K562 (cell line): ENCODE results near the gene CYP4B1. TPM values are rescaled to one million over a fixed set of nuclear protein-coding genes. Genes with fewer than 3 reads are reported as not detected.
"Not testable (repeated sequence)": the region's sequence is repeated elsewhere in the genome, so short reads cannot be mapped to it uniquely, and the experiment has no call there.

Experiments
- ATAC-seq: fragments of 200-7000 bp; cut with Tn5 transposase; 3 replicates; pipeline ENCODE4 v1.9.1; 2020; ENCODE audit warnings: moderate library complexity
- BruUV-seq: library from RNA; stranded (reverse); fragments of 400-500 nt; replicated peaks from 2 replicates; lab custom pipeline; 2021; lab: Mats Ljungman, UMichigan
- CTCF ChIA-PET: fragments of 300-600 bp; formaldehyde crosslinking; extraction: SDS; loops from one replicate; lab custom pipeline; 2021; ENCODE audit warnings: low intra/inter-chr PET ratio; lab: Yijun Ruan, JAX
- POLR2A ChIA-PET: fragments of 300-600, 350-650 bp; sonication (Branson Sonifier 250); formaldehyde crosslinking; extraction: SDS; loops from one replicate; lab custom pipeline; 2021; ENCODE audit warnings: antibody characterized with exemption, inconsistent platforms; lab: Yijun Ruan, JAX
- DNase-seq, 4 experiments: peaks; one replicate each; pipeline versions ENCODE4 v3.0.0 to v3.0.0-alpha.2; 2011 to 2018; ENCODE audit warnings: low spot score in 3 of 4, mixed read lengths in 3 of 4; ENCODE audit errors: extremely low read depth in 1 of 4
- FAIRE-seq: peaks from 2 replicates; lab custom pipeline; 2011; peaks lifted over from hg19 to GRCh38; lab: Jason Lieb, UNC
- H2AFZ ChIP-seq: 2 replicates; pipeline ENCODE4 v1.6.0; 2011; ENCODE audit warnings: low read depth, low read length, control low read depth, inconsistent platforms
- H3K27ac ChIP-seq: fragments of 200-600 bp; 3 replicates; pipeline ENCODE4 v1.8.0; 2011; ENCODE audit warnings: low read depth, mild to moderate bottlenecking, control low read depth, inconsistent platforms, low read length, moderate library complexity, mixed read lengths; ENCODE audit errors: extremely low read depth
- H3K27me3 ChIP-seq, 2 experiments: fragments of 300-600 bp in 1 of 2; 2 replicates in 1 of 2; 3 replicates in 1 of 2; pipeline versions ENCODE4 v1.6.0 to v1.8.0; 2011; ENCODE audit warnings: inconsistent platforms in 2 of 2, low read length in 2 of 2, mild to moderate bottlenecking in 1 of 2, mixed read lengths in 1 of 2, moderate library complexity in 1 of 2; ENCODE audit not compliant: control insufficient read depth in 2 of 2, insufficient read depth in 2 of 2
- H3K36me3 ChIP-seq: fragments of 300-600 bp; 3 replicates; pipeline ENCODE4 v1.8.0; 2011; ENCODE audit warnings: mild to moderate bottlenecking, low read length, inconsistent platforms; ENCODE audit not compliant: control insufficient read depth, insufficient read depth
- H3K4me1 ChIP-seq, 2 experiments: fragments of 200-600 bp in 1 of 2; replicated peaks in 1 of 2; 2 replicates in 1 of 2; 3 replicates in 1 of 2; pipeline versions ENCODE4 v1.5.1 to v1.8.0; 2011; ENCODE audit warnings: inconsistent platforms in 2 of 2, low read length in 2 of 2, mild to moderate bottlenecking in 1 of 2, mixed read lengths in 1 of 2, moderate library complexity in 1 of 2; ENCODE audit not compliant: control insufficient read depth in 2 of 2, insufficient read depth in 2 of 2
- H3K4me2 ChIP-seq: 2 replicates; pipeline ENCODE4 v1.6.1; 2011; ENCODE audit warnings: low read length, control low read depth, inconsistent platforms, mixed read lengths; ENCODE audit not compliant: insufficient read depth
- H3K4me3 ChIP-seq: fragments of 200-600 bp; sonication (generic), shearing (Covaris generic); 2 replicates; pipeline ENCODE4 v1.5.1; 2016; ENCODE audit warnings: control low read depth, inconsistent platforms
- H3K79me2 ChIP-seq: fragments of 200-600 bp; 3 replicates; pipeline ENCODE4 v1.8.0; 2011; ENCODE audit warnings: low read length, inconsistent platforms; ENCODE audit not compliant: control insufficient read depth, insufficient read depth
- H3K9ac ChIP-seq, 2 experiments: 2 replicates each; pipeline versions ENCODE4 v1.6.0 to v1.6.1; 2011; ENCODE audit warnings: low read depth in 2 of 2, low read length in 2 of 2, control low read depth in 1 of 2, inconsistent platforms in 1 of 2, mild to moderate bottlenecking in 1 of 2, mixed read lengths in 1 of 2; ENCODE audit not compliant: insufficient read depth in 1 of 2
- H3K9me1 ChIP-seq: one replicate; pipeline ENCODE4 v1.6.0; 2011; ENCODE audit warnings: inconsistent platforms, mild to moderate bottlenecking, low read length, moderate library complexity; ENCODE audit not compliant: control insufficient read depth, insufficient read depth
- H3K9me3 ChIP-seq: replicated peaks from 2 replicates; pipeline ENCODE4 v1.5.1; 2011; ENCODE audit warnings: low read depth, low read length, inconsistent platforms; ENCODE audit not compliant: control insufficient read depth, insufficient read depth
- H4K20me1 ChIP-seq: replicated peaks from 2 replicates; pipeline ENCODE4 v1.6.1; 2011; ENCODE audit warnings: low read length, inconsistent platforms, mixed read lengths; ENCODE audit not compliant: control insufficient read depth, insufficient read depth
- CBFA2T2 ChIP-seq: fragments of 450-650 bp; conservative IDR thresholded peaks from 2 replicates; pipeline ENCODE4 v1.6.1; 2017; ENCODE audit warnings: mild to moderate bottlenecking
- CBFA2T3 ChIP-seq: fragments of 450-650 bp; IDR thresholded peaks from 2 replicates; pipeline ENCODE4 v1.6.1; 2017
- KDM5B ChIP-seq: fragments of 200-600 bp; sonication (generic); IDR thresholded peaks from 2 replicates; pipeline ENCODE4 v1.6.1; 2012; ENCODE audit warnings: low read depth, mild to moderate bottlenecking, moderate library complexity, low read length, control low read depth, inconsistent platforms; ENCODE audit not compliant: insufficient replicate concordance
- TAL1 ChIP-seq: fragments of 450-650 bp; IDR thresholded peaks from 2 replicates; pipeline ENCODE4 v1.6.1; 2016; ENCODE audit warnings: mild to moderate bottlenecking
- TCF3 ChIP-seq: sonication (generic); formaldehyde crosslinking; IDR thresholded peaks from 2 replicates; pipeline ENCODE4 v1.4.0; 2020; ENCODE audit warnings: mild to moderate bottlenecking, missing genetic modification reagents
- ZFP36 ChIP-seq: fragments of 150-350 bp; IDR thresholded peaks from 2 replicates; pipeline ENCODE4 v1.6.1; 2018; ENCODE audit warnings: low read length, low read depth; ENCODE audit not compliant: partially characterized antibody
- whole genome bisulfite sequencing: fragments of 100-300 bp; shearing (Covaris generic); methylation state at CpG from one replicate; pipeline ENCODE4 v1.1.6; 2016; ENCODE audit warnings: low coverage, mixed read lengths; ENCODE audit not compliant: insufficient coverage; ENCODE audit errors: missing lambda C conversion rate; 5-methylcytosine and 5-hydroxymethylcytosine counted together
- in situ Hi-C: fragments of 300-500 bp; cut with MboI; formaldehyde crosslinking; loops from 4 replicates; pipeline ENCODE4 v1.15.0; 2018; ENCODE audit warnings: inconsistent platforms, mixed read lengths
- intact Hi-C: fragments of 100-400 bp; cut with micrococcal nuclease; formaldehyde crosslinking; loops from 2 replicates; pipeline ENCODE4 v1.14.2; 2022
- polyA plus RNA-seq, 8 experiments: library from polyadenylated mRNA; depleted of rRNA in 4 of 8; stranded (reverse) in 5 of 8; unstranded in 3 of 8; fragments of >200 nt; fragmentation: Nextera tagmentation in 2 of 8; fragmentation: Illumina TruSeq in 1 of 8; extraction: Ambion mirVana in 2 of 8; extraction: Trizol in 1 of 8; gene quantifications; 2 replicates each; pipeline versions ENCODE4 v1.2.1 to v1.2.3, GENCODE V29; 2011 to 2014; ENCODE audit warnings: inconsistent platforms in 1 of 8, missing spikeins in 1 of 8
- total RNA-seq, 7 experiments: library from RNA; depleted of rRNA in 6 of 7; stranded (reverse); fragments of >200 nt in 6 of 7; fragmentation: Illumina TruSeq in 2 of 7; extraction: Trizol in 2 of 7; gene quantifications; 2 replicates each; pipeline versions ENCODE4 v1.2.1 to v1.2.3, GENCODE V29; 2011 to 2021; ENCODE audit warnings: low replicate concordance in 1 of 7

Gene CYP4B1
- total and polyA plus RNA-seq, 9 of the 15 experiments (the other 6 are each of a cell fraction or from before 2014, with no cell fraction given), result 0.69 TPM; not detected in 8

DNA sequence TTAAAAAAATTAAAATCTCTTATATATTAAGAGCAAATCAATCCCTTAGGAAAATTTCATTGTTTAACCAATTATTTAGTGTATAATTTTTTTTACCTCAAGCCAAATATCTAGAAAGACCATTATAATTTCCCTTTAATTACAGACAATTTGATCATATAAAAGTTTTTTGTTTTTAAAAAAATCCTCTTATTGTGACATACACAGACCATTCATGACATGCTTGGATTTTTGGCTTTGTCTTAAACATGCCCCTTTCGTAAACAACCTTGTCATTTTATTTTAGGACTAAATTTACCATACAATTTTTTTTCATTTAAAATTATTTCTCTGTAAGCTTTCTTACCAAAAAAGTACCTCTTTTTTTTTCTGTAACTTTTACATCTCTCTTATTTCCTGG lies 14.2 kb upstream of the CYP4B1 start:
- no peaks in the 10 kb centered on the region for H3K9me1 ChIP-seq
- peak; percentile 57 for TF ChIP-seq ZFP36
- TF ChIP-seq KDM5B, result no peak
- TF ChIP-seq, all 486 proteins: peak for 1
- no peak for ATAC-seq
- Histone ChIP-seq H3K4me1 (no peaks in the 10 kb centered on the region), H3K36me3 (no peaks in the 10 kb centered on the region), H4K20me1 (no peaks in the 10 kb centered on the region), H3K4me3 (no peak overlapping the region), H3K4me2 (no peak overlapping the region), H3K27me3 (no peaks in the 10 kb centered on the region), H3K9me3 (no peaks in the 10 kb centered on the region), H3K27ac (no peak overlapping the region), H3K9ac (no peak overlapping the region), H3K79me2 (no peaks in the 10 kb centered on the region), H2AFZ (no peak overlapping the region)
- ChIA-PET POLR2A (interaction anchor here (0.6 to 1.2 kb wide), 2 partner anchors 17 to 60 kb away, joined by 3 read pairs; no protein-coding TSS in a partner anchor), CTCF (no interaction called here)
- in situ Hi-C loops, result no loop called here
- no peak for DNase-seq
- intact Hi-C loops, result no loop called here
- FAIRE-seq, result no peak
- 0% methylated on average over 1 of the region's 1 CpG for WGBS
- BruUV-seq, result no TSS peak

- in situ Hi-C loops, FAIRE-seq, BruUV-seq: not testable (repeated sequence)
Observed at GRCh38 chr1:46788634-46789033, 10.2 kb upstream of the CYP4B1 start.

More at GRCh38 chr1:46788634-46789033, 10.2 kb upstream of the CYP4B1 start:
- DNase-seq, H3K79me2 ChIP-seq, H3K4me2 ChIP-seq, H3K27me3 ChIP-seq, H4K20me1 ChIP-seq, H3K9me1 ChIP-seq, H3K9ac ChIP-seq, POLR2A ChIA-PET, H3K4me1 ChIP-seq, ATAC-seq, CTCF ChIA-PET, intact Hi-C loops, H3K36me3 ChIP-seq, H3K27ac ChIP-seq, H3K4me3 ChIP-seq, H3K9me3 ChIP-seq, H2AFZ ChIP-seq: not testable (repeated sequence)
- whole genome bisulfite sequencing, result 0% methylated on average over 4 of the region's 4 CpGs
- TF ChIP-seq CBFA2T3, result peak; percentile 57
- peak; percentile 34; the same call in 1 of the 2 replicates for TF ChIP-seq CBFA2T2
- TF ChIP-seq TCF3 (CRISPR knock-in tag), result 0 out of 2 replicates have a peak, but pooled peaks have one; percentile 17
- 0 out of 2 replicates have a peak, but pooled peaks have one; percentile 8 for TF ChIP-seq TAL1
